ENCODE measurements around the gene RHBDL3. TPM values are rescaled to one million over a fixed set of nuclear protein-coding genes. Genes with fewer than 3 reads are reported as not detected.

RHBDL3 gene
- total and polyA plus RNA-seq, 2 donors (not counting 1 experiment from before 2014, with no cell fraction given): not detected

GRCh38 chr17:32361270-32361669, 95.6 kb downstream of the RHBDL3 start:
- Mint-ChIP-seq H3K4me1 (peaks cover 9% of the 10 kb centered on the region), H3K9me3 (ENCODE audit: insufficient read depth) (no peaks in the 10 kb centered on the region), H3K27me3 (no peaks in the 10 kb centered on the region), H3K4me3 (no peak overlapping the region), H3K27ac (no peak overlapping the region)
- Histone ChIP-seq H3K4me3 (ENCODE audit: control extremely low read depth in 1 of 5, extremely low read depth in 1 of 5, insufficient read depth in 1 of 5, low read depth in 2 of 5, low read length in 4 of 5) (no peak overlapping the region), H3K9ac (ENCODE audit: low read length) (no peak overlapping the region), H3K27me3 (replicated peaks in 1 of 4; ENCODE audit: control extremely low read depth in 1 of 4, control insufficient read depth in 3 of 4, insufficient read depth in 4 of 4, low read length in 3 of 4) (no peaks in the 10 kb centered on the region), H3K79me2 (ENCODE audit: control insufficient read depth, insufficient read depth, low read length) (peaks cover 71% of the 10 kb centered on the region), H2AFZ (ENCODE audit: insufficient read depth, low read depth, low read length, poor library complexity, severe bottlenecking) (no peak overlapping the region), H3K27ac (ENCODE audit: low read length in 2 of 2) (no peak overlapping the region), H3K4me2 (replicated peaks; ENCODE audit: low read depth, low read length, poor library complexity, severe bottlenecking) (no peak overlapping the region), H3K36me3 (replicated peaks in 1 of 2; ENCODE audit: control extremely low read depth in 1 of 2, control insufficient read depth in 1 of 2, extremely low read depth in 1 of 2, insufficient read depth in 2 of 2, low read length in 1 of 2) (peaks cover 3 to 86% of the 10 kb centered on the region in 2 experiments), H3K9me3 (ENCODE audit: control extremely low read depth in 1 of 3, control insufficient read depth in 2 of 3, insufficient read depth in 1 of 3, low read length in 2 of 3) (no peaks in the 10 kb centered on the region), H3K4me1 (ENCODE audit: control insufficient read depth in 2 of 2, insufficient read depth in 2 of 2, low read length in 2 of 2) (peaks cover 0 to 4% of the 10 kb centered on the region in 2 donors), H4K20me1 (ENCODE audit: control insufficient read depth, insufficient read depth, low read length, poor library complexity, severe bottlenecking) (peaks cover 75% of the 10 kb centered on the region)
- intact Hi-C loops (cut with micrococcal nuclease): no loop called here
- POLR2A ChIA-PET: no interaction called here
- CTCF ChIA-PET: interaction anchor here (0.6 kb wide), 1 partner anchor 111 kb away, joined by 4 read pairs; no protein-coding TSS in a partner anchor
- DNase-seq (no peak), ATAC-seq (ENCODE audit: low read depth) (no peak)
- no peak for TF ChIP-seq CTCF (IDR thresholded peaks at IDR 0.05)
- TF ChIP-seq EZH2 (IDR thresholded peaks at IDR 0.05; ENCODE audit: borderline replicate concordance, insufficient read depth, low read depth, low read length, poor library complexity, severe bottlenecking): no peak
- no CpG with 5 or more reads among the region's 1 CpG for WGBS (ENCODE audit: insufficient coverage)

- no peak overlapping the region for H3K27ac Mint-ChIP-seq
- Histone ChIP-seq H3K36me3 (replicated peaks in 1 of 2; ENCODE audit: control extremely low read depth in 1 of 2, control insufficient read depth in 1 of 2, extremely low read depth in 1 of 2, insufficient read depth in 2 of 2, low read length in 1 of 2) (peaks cover 7 to 87% of the 10 kb centered on the region in 2 experiments), H3K9me3 (ENCODE audit: control extremely low read depth in 1 of 3, control insufficient read depth in 2 of 3, insufficient read depth in 1 of 3, low read length in 2 of 3) (no peaks in the 10 kb centered on the region), H3K27ac (ENCODE audit: low read length in 2 of 2) (no peak overlapping the region), H3K9ac (ENCODE audit: low read length) (no peak overlapping the region), H3K27me3 (replicated peaks in 1 of 4; ENCODE audit: control extremely low read depth in 1 of 4, control insufficient read depth in 3 of 4, insufficient read depth in 4 of 4, low read length in 3 of 4) (no peaks in the 10 kb centered on the region), H3K4me1 (ENCODE audit: control insufficient read depth in 2 of 2, insufficient read depth in 2 of 2, low read length in 2 of 2) (no peaks in the 10 kb centered on the region), H4K20me1 (ENCODE audit: control insufficient read depth, insufficient read depth, low read length, poor library complexity, severe bottlenecking) (peaks cover 73% of the 10 kb centered on the region), H3K4me3 (ENCODE audit: control extremely low read depth in 1 of 5, extremely low read depth in 1 of 5, insufficient read depth in 1 of 5, low read depth in 2 of 5, low read length in 4 of 5) (no peak overlapping the region), H3K4me2 (replicated peaks; ENCODE audit: low read depth, low read length, poor library complexity, severe bottlenecking) (no peak overlapping the region), H2AFZ (ENCODE audit: insufficient read depth, low read depth, low read length, poor library complexity, severe bottlenecking) (no peak overlapping the region), H3K79me2 (ENCODE audit: control insufficient read depth, insufficient read depth, low read length) (peaks cover 14% of the 10 kb centered on the region)
- peaks cover 6% of the 10 kb centered on the region for H3K4me1 Mint-ChIP-seq
- DNase-seq: no peak
- no peak for TF ChIP-seq EZH2 (IDR thresholded peaks at IDR 0.05; ENCODE audit: borderline replicate concordance, insufficient read depth, low read depth, low read length, poor library complexity, severe bottlenecking)
- no peak for TF ChIP-seq CTCF (IDR thresholded peaks at IDR 0.05)
- intact Hi-C loops (cut with micrococcal nuclease): no loop called here
- ChIA-PET CTCF (interaction anchor here (1.0 kb wide), 1 partner anchor 92 kb away, joined by 4 read pairs; no protein-coding TSS in a partner anchor), POLR2A (no interaction called here)
- no CpG with 5 or more reads among the region's 1 CpG for WGBS (ENCODE audit: insufficient coverage)
- H3K9me3 Mint-ChIP-seq (ENCODE audit: insufficient read depth): no peaks in the 10 kb centered on the region
- H3K27me3 Mint-ChIP-seq: no peaks in the 10 kb centered on the region
- H3K4me3 Mint-ChIP-seq: no peak overlapping the region
- no peak for ATAC-seq (ENCODE audit: low read depth)
Observed at GRCh38 chr17:32370426-32370825, 104.8 kb downstream of the RHBDL3 start.

Small RNA genes within 50 kb of the gene (small RNA-seq; reads per million reads assigned to genes)
- not detected for gene UBL5P2 (ENCODE audit: insufficient read length, low read depth, low replicate concordance)

Other genes with a start within 250 kb of the RHBDL3 start
- 24.6 and 27.9 TPM in 2 replicates for gene RHOT1, start 123.3 kb upstream of the RHBDL3 start, total RNA-seq
- gene RHOT1, start 123.3 kb upstream of the RHBDL3 start, polyA plus RNA-seq: 21.7 and 24.7 TPM in 2 replicates
- 24.5 and 25.3 TPM in 2 replicates for gene C17orf75, start 76.3 kb downstream of the RHBDL3 start, total RNA-seq
- 11.3 and 13.4 TPM in 2 replicates for gene C17orf75, start 76.3 kb downstream of the RHBDL3 start, polyA plus RNA-seq
- 314 and 332 TPM in 2 replicates for gene ZNF207, start 84.3 kb downstream of the RHBDL3 start, total RNA-seq
- gene ZNF207, start 84.3 kb downstream of the RHBDL3 start, polyA plus RNA-seq: 135 and 231 TPM in 2 replicates
- 73.4 and 78.7 TPM in 2 replicates for gene PSMD11, start 178.7 kb downstream of the RHBDL3 start, total RNA-seq
- gene PSMD11, start 178.7 kb downstream of the RHBDL3 start, polyA plus RNA-seq: 23.8 and 29.0 TPM in 2 replicates
- 6.2 and 7.2 TPM in 2 replicates for gene CDK5R1, start 221.2 kb downstream of the RHBDL3 start, total RNA-seq
- gene CDK5R1, start 221.2 kb downstream of the RHBDL3 start, polyA plus RNA-seq: 2.4 and 3.0 TPM in 2 replicates

Measured in B cell (primary cell).